SK-N-MC (cell line): ENCODE results near the gene TRPM4.
A peak's percentile ranks its signal among the peaks of the same experiment; 100 is the strongest.
"Not testable (repeated sequence)": the region's sequence is repeated elsewhere in the genome, so short reads cannot be mapped to it uniquely, and the experiment has no call there.

Source experiments
- DNase-seq: peaks from one replicate; pipeline ENCODE4 v3.0.0-alpha.2; 2011; ENCODE audit warnings: low read depth, low spot score
- H3K27ac ChIP-seq: fragments of 200-600 bp; sonication (generic); 2 replicates; pipeline ENCODE4 v1.5.1; 2016; ENCODE audit warnings: mixed run types
- H3K36me3 ChIP-seq: fragments of 200-600 bp; sonication (generic); 2 replicates; pipeline ENCODE4 v1.6.1; 2017; ENCODE audit warnings: antibody characterized with exemption, low read length, mixed read lengths; ENCODE audit not compliant: insufficient read depth
- H3K4me3 ChIP-seq: fragments of 200-600 bp; sonication (generic); 2 replicates; pipeline ENCODE4 v1.5.1; 2016
- H3K9ac ChIP-seq: fragments of 200-600 bp; sonication (generic); 2 replicates; pipeline ENCODE4 v1.8.0; 2017; ENCODE audit warnings: mixed run types, mixed read lengths; ENCODE audit not compliant: insufficient read length
- H3K9me3 ChIP-seq: fragments of 200-600 bp; sonication (generic); 2 replicates; pipeline ENCODE4 v1.6.1; 2017; ENCODE audit warnings: low read depth, mild to moderate bottlenecking, antibody characterized with exemption, low read length, moderate library complexity, mixed read lengths
- EZH2 ChIP-seq: fragments of 200-600 bp; sonication (generic); IDR thresholded peaks from one replicate; pipeline ENCODE4 v1.6.1; 2017; ENCODE audit warnings: antibody characterized with exemption
- FOXP2 ChIP-seq: optimal IDR thresholded peaks from 2 replicates; pipeline ENCODE3; 2011; ENCODE audit warnings: mild to moderate bottlenecking, moderate library complexity; ENCODE audit not compliant: insufficient read depth; ENCODE audit errors: extremely low read length, control extremely low read depth
- POLR2AphosphoS5 ChIP-seq: IDR thresholded peaks from 2 replicates; pipeline ENCODE4 v1.6.1; 2012; ENCODE audit warnings: mild to moderate bottlenecking, low read depth, low read length, borderline replicate concordance

Gene TRPM4

DNA sequence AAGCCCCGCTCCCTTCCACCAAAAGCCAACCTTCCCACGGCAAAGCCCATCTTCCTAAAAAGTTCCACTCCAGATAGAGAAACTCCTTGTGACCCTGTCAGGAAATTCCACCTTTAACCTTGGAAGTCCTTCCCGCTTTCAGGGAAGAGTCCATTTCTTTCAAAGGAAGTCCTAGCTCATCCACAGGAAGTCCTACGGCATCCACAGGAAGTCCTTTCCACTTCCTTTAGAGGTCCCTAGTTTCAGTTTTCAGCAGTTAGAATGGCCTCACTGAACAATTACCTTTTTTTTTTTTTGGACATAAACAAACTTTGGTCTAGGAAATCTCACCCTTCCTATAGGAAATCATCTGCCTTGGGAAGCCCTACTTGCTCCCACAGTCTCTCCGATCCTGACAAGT lies 31.7 kb downstream of the TRPM4 start:
- no peaks in the 10 kb centered on the region for H3K9me3 ChIP-seq
- no peak overlapping the region for H3K4me3 ChIP-seq
- DNase-seq: no peak
- TF ChIP-seq FOXP2 (no peak), EZH2 (no peak), POLR2AphosphoS5 (no peak)
- H3K27ac ChIP-seq: peak overlapping the region; percentile 42; the same call in 1 of the 2 replicates
- H3K9ac ChIP-seq: no peak overlapping the region
- peaks cover 40% of the 10 kb centered on the region for H3K36me3 ChIP-seq

DNA sequence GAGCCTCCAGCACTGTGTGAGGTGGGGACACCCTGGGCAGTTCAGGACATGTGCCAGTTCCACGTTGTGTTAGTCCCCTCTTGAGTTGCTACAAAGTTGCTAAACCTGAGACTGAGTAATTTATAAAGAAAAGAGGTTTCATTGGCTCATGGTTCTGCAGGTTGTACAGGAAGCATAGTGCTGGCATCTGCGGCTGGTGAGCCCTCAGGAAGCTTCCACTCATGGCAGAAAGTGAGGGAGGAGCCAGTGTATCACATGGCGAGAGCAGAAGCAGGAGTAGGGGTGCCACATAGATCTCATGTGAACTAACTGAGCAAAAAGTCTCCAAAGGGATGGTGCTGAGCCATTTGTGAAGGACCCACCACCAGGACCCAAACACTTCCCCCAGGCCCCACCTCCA lies 33.2 kb downstream of the TRPM4 start:
- no peak overlapping the region for H3K4me3 ChIP-seq
- no peak overlapping the region for H3K27ac ChIP-seq
- no peak for DNase-seq
- H3K36me3 ChIP-seq: peaks cover 32% of the 10 kb centered on the region
- H3K9ac ChIP-seq: no peak overlapping the region
- no peaks in the 10 kb centered on the region for H3K9me3 ChIP-seq
- TF ChIP-seq EZH2: no peak
- TF ChIP-seq POLR2AphosphoS5: no peak
- no peak for TF ChIP-seq FOXP2

DNA sequence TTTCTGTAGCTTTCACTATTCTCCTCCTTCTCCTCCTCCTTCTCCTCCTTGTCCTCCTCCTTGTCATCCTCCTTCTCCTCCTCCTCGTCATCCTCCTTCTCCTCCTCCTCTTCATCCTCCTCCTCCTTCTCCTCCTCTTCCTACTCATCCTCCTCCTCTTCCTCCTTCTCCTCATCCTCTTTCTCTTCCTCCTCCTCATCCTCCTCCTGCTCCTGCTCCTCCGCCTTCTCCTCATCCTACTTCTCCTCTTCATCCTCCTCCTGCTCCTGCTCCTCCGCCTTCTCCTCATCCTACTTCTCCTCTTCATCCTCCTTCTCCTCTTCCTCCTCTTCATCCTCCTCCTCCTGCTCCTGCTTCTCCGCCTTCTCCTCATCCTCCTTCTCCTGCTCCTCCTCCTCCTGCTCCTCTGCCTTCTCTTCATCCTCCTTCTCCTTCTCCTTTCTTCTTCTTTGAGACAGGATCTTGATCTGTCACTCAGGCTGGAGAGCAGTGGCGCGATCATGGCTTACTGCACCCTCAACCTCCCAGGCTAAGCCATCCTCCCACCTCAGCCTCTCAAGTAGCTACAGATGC lies 36.3 kb downstream of the TRPM4 start:
- no peak overlapping the region for H3K4me3 ChIP-seq
- TF ChIP-seq POLR2AphosphoS5: no peak
- no peak for TF ChIP-seq EZH2
- no peak for TF ChIP-seq FOXP2
- no peaks in the 10 kb centered on the region for H3K9me3 ChIP-seq
- H3K9ac ChIP-seq: no peak overlapping the region
- H3K27ac ChIP-seq: no peak overlapping the region
- peaks cover 29% of the 10 kb centered on the region for H3K36me3 ChIP-seq
- DNase-seq: no peak

DNA sequence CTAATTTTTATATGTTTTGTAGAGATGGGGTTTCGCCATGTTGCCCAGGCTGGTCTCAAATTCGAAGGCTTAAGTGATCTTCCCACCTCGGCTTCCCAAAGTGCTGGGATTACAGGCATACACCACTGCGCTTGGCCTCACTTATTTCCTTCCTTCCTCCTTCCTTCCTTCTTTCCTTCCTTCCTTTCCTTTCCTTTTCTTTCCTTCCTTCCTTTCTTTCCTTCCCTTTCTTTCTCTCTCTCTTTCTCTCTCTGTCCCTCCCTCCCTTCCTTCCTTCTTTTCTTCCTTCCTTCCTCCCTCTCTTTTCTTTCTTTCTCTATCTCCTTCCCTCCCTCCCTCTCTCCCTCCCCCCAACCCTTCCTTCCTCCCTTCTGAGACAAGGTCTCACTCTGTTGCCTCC lies 36.8 kb downstream of the TRPM4 start:
- no peak overlapping the region for H3K27ac ChIP-seq
- H3K9ac ChIP-seq: no peak overlapping the region
- H3K9me3 ChIP-seq: no peaks in the 10 kb centered on the region
- peaks cover 24% of the 10 kb centered on the region for H3K36me3 ChIP-seq
- H3K4me3 ChIP-seq: no peak overlapping the region
- DNase-seq: no peak
- no peak for TF ChIP-seq EZH2
- no peak for TF ChIP-seq POLR2AphosphoS5

DNA sequence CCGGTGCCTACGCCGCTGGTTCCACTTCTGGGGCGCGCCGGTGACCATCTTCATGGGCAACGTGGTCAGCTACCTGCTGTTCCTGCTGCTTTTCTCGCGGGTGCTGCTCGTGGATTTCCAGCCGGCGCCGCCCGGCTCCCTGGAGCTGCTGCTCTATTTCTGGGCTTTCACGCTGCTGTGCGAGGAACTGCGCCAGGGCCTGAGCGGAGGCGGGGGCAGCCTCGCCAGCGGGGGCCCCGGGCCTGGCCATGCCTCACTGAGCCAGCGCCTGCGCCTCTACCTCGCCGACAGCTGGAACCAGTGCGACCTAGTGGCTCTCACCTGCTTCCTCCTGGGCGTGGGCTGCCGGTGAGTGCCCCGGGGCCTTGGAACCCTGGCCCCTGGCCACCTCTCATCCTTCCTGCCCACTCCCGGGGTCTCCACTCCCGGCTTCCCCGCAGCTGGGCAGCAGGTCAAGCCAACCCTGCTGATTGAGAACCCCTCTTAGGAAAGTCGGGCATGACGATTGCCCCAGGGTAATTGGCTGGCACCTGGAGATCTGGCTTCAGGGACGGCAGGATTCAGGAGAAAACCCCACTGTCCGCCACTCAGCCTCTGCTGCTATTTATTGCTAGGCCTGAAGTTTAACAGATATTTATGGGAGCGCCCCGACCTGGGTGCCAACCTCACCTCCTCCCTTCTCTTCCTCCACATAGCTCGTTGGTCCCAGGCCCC lies 39.1 kb downstream of the TRPM4 start:
- TF ChIP-seq POLR2AphosphoS5 (no peak), FOXP2 (no peak)
- no peak for DNase-seq
- H3K9me3 ChIP-seq: no peaks in the 10 kb centered on the region
- H3K9ac ChIP-seq: no peak overlapping the region
- no peak overlapping the region for H3K4me3 ChIP-seq
- peak overlapping the region; percentile 63; the same call in 1 of the 2 replicates for H3K27ac ChIP-seq
- peaks cover 17% of the 10 kb centered on the region for H3K36me3 ChIP-seq

DNA sequence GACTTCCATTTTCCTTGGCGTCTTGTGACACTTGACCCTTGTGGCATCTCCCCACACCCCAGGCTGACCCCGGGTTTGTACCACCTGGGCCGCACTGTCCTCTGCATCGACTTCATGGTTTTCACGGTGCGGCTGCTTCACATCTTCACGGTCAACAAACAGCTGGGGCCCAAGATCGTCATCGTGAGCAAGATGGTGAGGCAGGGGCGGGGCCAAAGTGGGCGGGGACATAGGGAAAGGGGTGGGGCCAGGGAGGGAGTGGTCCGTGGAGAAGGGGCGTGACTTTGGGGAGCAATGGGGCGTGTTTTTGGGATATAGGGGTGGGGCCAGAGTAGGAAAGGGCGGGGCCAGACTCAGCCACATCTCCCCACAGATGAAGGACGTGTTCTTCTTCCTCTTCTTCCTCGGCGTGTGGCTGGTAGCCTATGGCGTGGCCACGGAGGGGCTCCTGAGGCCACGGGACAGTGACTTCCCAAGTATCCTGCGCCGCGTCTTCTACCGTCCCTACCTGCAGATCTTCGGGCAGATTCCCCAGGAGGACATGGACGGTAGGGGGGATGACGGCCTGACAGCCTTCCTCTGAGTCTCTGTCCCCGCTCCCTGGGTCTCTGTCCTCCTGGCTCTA lies 42.8 kb downstream of the TRPM4 start:
- TF ChIP-seq POLR2AphosphoS5: no peak
- TF ChIP-seq EZH2: no peak
- TF ChIP-seq FOXP2: no peak
- no peaks in the 10 kb centered on the region for H3K9me3 ChIP-seq
- no peak overlapping the region for H3K9ac ChIP-seq
- H3K27ac ChIP-seq: no peak overlapping the region; the same call in 1 of the 2 replicates
- H3K4me3 ChIP-seq: no peak overlapping the region
- peaks cover 30% of the 10 kb centered on the region for H3K36me3 ChIP-seq
- no peak for DNase-seq

DNA sequence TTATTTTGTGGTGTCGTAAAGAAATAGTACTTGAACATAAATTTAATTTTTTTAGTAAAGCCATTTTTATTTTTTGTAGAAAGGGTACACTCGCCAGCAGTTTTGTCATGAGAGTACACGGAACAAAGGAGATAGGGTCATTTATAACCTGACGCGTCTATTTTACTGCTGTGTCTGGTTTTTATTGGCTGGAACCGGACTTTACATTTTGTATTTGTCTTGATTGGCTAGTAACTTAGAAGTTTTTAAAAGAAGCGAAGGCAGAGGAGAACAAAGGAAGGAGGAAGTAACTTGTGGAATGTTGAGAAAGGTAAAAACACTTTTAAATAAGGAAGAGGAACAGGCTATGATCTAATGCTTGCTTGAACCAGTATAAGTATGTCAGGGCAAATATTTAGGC lies 43.5 kb downstream of the TRPM4 start:
- Histone ChIP-seq H3K36me3 (peaks cover 30% of the 10 kb centered on the region), H3K27ac (peak overlapping the region; percentile 46; the same call in 1 of the 2 replicates), H3K4me3 (no peak overlapping the region), H3K9ac (no peak overlapping the region), H3K9me3 (no peaks in the 10 kb centered on the region)
- TF ChIP-seq POLR2AphosphoS5: no peak
- no peak for TF ChIP-seq FOXP2
- no peak for TF ChIP-seq EZH2
- no peak for DNase-seq

DNA sequence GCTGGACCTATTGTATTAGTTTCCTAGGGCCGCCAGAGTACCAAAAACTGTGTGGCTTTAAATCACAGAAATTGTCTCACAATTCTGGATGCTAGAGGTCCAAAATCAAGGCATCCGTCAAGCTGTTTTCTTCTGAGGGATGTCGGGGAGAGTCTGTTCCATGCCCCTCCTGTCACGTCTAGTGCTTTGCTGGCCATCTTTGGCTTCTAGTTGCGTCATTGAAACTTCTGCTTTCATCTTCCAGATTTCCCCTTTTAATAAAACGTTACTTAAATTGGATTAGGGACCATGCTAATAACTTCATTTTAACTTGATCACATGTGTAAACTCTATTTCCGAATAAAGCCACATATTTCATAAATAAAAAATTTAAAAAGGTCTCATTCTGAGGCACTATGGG lies 47.5 kb downstream of the TRPM4 start:
- no peaks in the 10 kb centered on the region for H3K9me3 ChIP-seq
- peaks cover 35% of the 10 kb centered on the region for H3K36me3 ChIP-seq
- H3K27ac ChIP-seq: no peak overlapping the region
- no peak for TF ChIP-seq EZH2
- TF ChIP-seq FOXP2: no peak
- TF ChIP-seq POLR2AphosphoS5: no peak
- no peak overlapping the region for H3K4me3 ChIP-seq
- H3K9ac ChIP-seq: no peak overlapping the region
- DNase-seq: no peak

DNA sequence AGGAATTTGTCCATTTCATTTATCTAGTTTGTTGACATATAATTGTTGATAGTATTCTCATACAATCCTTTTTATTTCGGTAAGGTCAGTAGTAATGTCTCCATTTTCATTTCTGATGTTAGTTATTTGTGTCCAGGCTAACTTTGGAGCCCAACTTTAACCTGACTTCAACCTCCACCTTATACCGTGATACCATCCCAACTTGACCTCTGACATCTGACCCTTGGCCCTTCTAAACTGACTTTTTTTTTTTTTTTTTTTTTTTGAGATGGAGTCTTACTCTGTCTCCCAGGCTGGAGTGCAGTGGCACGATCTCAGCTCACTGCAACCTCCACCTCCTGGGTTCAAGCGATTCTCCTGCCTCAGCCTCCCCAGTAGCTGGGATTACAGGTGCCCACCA lies 51.9 kb downstream of the TRPM4 start:
- Histone ChIP-seq H3K27ac (peak overlapping the region; percentile 100), H3K36me3 (peaks cover 33% of the 10 kb centered on the region)
- DNase-seq, H3K9ac ChIP-seq, H3K9me3 ChIP-seq, H3K4me3 ChIP-seq: not testable (repeated sequence)
